ENCODE measurements around the gene SMURF1.

The SMURF1 gene

DNA sequence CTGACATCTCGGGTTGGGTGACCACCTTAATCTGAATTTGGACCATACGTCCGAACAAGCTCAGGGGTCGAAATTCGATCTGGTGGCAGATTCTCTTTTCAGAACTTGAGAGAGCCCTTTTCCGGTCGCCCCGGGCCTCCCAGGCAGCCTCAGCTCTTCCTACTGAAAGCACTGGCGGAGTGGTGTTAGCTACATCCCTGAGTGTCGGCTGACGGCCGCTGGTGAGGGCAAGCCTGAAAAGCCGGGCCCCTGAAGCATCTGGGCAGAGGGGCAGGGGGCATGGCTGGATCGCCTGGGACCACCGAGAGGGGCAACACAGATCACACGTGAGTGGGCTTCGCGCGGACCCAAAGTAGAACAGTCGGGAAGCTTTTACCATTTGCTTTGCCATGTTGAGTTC lies 116.1 kb downstream of the SMURF1 start:
- no peak for FAIRE-seq

DNA sequence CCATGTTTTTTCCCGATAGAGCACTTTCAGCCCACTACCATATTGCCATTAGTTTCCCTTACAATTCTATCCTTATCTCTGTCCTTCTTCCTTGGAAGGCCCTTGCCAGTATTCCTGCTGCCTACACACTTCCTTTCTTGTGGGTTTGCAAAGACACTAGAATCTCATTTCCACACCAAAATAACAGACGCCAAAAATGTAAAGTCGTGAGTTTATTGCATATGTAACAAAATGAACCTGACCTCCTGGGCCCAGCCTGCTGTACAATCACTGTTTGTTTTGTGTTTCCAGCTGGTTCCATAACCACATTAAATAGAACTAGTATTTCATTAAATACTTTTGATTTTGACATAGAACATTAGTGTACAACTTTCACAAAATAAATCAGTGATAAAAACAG lies 116.7 kb downstream of the SMURF1 start:
- FAIRE-seq: no peak

DNA sequence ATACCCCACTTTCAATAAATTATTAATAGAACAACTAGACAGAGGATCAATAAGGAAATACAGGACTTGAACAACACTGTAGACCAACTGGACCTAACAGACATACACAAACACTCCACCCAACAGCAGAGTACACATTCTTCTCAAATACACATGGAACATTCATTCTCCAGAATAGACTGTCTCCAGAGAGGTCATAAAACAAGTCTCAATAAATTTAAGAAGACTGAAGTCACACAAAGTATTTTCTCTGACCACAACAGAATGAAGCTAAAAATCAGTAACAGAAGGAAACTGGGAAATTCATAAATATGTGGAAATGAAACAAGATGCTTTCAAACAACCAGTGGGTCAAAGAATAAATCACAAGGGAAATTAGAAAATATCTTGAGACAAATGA lies 119.8 kb downstream of the SMURF1 start:
- FAIRE-seq: no peak

DNA sequence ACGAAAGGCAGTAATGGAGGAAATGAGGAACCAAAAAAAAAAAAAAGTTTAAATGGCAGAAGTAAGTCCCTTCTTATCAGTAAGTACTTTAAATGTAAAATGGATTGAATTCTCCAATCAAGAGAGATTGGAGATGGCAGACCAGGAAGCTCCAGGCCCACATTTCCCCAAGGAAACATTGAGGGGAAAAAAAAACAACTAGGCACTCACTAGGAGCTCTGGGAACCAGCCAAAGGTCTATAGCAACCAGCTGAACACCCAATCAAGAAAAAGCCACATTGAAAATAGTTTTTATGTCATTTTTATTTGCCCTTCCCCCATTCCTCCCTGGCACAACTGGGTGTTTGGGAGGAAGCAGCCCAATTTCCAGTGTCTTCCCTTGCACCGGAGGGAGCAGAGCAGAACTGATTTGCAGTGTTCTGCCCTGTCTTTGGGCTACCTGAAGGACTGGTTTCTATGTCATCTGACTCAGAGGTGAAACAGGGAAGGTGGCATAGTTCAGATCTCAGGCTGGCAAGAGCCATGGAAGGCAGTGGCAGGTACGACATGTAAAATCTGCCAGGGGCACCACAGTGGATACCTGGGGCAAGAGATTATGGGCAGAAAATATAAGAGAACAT lies 121.9 kb downstream of the SMURF1 start:
- FAIRE-seq: no peak

DNA sequence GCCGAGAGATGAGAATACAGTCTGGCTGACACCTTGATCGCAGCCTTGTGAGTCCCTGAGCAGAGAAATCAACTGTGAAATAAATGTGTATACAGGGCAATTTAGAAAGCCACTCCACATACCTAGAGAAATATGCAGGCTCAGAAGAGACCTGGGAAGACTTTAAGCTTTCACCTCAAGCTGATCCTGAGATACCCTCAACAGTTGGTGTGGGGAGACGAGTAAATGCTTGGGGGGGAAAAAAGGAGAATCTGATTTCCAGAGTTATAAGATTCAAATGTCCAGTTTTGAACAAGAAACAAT lies 123.5 kb downstream of the SMURF1 start:
- FAIRE-seq: no peak

DNA sequence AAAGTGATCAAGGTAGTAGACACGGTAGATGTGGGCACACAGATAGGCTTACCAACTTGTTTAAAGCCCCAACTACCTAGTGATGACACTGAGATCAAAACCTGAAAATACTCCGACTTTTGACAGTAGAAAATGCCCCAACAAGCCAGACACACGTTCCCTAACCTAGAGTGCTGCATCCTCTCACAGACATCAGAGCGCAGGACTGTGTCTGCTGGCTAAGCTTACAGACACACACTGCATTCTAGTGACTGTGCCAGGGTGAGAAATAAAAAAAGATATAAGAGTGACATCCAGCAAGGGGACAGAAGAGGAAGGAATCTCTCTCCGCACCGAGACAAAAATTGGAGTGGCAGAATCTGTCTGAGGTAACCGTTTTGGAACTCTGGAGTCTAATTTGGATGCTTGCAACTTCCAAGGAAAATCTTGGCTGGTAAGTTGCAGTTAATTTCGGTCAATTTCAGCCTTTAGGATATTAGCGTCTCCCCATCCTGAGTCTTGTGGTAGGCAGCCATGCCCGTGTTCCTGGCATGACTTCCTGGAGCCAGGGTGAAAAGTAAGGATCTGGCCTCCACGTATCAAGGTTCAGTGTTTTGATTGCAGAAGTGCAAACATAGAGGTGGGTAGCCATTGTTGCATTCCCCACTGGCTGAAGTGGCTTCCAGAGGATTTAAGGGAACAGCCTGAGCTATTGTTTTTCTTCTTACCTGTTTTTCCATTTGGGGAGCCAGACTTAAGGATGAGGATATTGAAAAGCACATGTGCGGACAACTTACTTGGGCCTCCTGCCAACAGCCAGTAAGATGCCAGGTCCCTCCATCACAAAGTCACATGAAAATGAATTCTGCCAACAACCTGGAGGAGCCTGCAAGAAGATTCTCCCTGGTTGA lies 124.1 kb downstream of the SMURF1 start:
- FAIRE-seq: no peak

DNA sequence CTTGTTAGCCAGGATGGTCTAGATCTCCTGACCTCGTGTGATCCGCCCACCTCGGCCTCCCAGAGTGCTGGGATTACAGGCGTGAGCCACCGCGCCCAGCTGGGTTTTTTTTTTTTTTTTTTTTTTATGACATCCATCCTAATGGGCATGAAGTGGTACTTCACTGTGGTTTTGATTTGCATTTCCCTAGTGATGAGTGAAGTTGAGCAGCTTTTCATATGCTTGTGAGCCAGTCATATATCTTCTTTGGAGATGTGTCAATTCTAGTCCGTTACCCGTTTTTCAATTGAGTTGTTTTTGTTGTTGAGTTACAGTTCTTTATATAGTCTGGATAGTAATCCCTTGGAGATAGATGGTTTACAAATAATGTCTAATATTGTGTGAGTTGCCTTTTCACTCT lies 127.7 kb downstream of the SMURF1 start:
- no peak for FAIRE-seq

DNA sequence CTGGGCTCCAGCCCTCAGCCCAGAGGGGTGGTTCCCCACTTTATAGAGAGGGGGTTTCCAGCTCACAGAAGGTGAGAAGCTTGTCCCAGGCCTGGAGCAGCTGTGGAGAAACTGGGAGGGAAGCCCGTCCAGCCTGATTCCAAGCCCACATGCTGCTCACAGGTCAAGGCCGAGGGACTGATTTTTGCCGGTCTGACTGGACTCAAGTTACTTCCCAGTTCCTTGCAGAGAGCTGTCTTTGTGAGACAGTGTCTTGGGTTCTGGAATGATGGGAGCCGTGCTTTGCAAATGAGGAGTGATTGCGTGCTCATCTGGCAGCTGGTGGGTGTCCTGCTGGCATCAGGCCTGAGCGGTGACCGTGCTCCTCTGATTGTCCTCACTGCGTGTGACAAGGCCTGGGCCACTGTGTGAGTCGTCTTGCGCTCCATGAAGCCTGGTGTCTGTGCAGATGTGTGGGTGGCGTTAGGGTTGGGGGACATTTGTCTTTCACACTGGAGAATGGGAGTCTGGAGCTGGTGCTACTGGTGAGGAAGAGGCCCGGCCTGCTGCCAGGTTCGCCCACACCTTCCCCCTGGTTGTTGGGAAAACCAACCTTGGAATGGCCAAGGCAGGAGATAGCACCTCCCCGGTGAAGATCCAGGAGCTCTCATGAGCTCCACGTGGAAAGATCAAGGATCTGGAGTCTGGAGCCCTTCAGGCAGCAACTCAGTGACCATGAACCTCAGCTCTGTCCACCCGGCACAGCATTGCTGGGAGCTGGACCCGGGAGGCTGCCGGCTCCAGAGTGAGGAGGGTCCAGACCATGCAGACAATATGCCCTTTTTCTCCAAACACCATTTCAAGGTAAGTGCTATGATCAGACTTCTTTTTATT lies 129.6 kb downstream of the SMURF1 start:
- no peak for FAIRE-seq

DNA sequence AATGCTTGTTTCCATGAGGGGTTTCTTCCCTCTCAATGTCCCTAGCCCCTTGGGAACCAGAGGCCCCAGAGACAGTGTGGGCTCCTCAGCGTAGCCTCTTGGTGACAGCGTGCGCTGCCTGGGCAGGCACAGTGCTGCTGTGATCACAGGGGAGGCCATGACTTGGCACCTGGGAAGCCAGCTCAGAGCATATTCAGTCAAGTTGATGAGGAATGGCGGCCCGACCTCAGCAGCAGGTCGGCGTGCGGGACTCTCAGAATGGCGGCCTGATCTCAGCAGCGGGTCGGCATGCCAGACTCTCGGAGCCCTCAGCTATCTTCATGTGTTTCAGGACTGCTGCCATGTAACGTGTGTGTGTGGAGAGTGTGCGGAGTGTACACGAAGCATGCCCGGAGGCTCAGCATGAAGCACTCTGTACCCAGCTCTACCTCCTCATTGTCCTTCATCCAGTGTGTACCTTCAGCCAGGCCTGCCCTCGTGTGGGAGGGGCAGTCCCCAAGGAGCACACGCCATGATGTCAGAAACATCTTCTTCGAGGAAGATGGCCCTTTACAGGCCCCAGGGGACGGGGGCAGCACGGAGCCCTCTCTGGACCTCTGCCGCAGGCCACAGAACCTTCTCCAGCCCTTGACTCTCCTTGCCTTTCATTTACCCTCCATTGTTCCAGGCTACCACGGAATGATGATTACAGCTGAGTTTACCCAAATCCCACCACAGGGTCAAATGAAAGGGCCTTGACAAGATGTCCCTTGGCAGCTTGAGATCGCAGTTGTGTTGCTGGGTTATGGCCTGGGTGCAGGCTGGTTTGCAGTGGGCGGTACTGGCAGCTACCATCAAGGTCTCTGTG lies 130.4 kb downstream of the SMURF1 start:
- FAIRE-seq: no peak

DNA sequence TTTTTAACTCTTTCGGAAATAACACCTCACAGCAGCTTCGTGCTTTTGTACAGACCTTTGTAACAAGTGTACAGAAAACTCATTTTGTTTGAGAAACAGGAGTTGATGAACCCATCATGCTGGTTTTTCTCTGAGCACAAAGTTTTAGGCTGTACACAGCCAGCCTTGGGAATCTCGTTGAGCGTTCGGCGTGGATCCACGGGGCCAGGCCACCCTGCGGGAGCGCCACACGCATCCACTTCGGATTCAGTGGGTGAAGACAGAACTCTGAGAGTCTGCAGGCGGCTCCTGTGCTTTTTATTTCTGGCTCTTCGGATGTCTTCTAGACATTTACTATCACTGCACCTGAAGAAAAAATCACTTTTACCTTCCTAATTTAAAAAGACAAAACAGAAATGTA lies 131.2 kb downstream of the SMURF1 start:
- FAIRE-seq: no peak

DNA sequence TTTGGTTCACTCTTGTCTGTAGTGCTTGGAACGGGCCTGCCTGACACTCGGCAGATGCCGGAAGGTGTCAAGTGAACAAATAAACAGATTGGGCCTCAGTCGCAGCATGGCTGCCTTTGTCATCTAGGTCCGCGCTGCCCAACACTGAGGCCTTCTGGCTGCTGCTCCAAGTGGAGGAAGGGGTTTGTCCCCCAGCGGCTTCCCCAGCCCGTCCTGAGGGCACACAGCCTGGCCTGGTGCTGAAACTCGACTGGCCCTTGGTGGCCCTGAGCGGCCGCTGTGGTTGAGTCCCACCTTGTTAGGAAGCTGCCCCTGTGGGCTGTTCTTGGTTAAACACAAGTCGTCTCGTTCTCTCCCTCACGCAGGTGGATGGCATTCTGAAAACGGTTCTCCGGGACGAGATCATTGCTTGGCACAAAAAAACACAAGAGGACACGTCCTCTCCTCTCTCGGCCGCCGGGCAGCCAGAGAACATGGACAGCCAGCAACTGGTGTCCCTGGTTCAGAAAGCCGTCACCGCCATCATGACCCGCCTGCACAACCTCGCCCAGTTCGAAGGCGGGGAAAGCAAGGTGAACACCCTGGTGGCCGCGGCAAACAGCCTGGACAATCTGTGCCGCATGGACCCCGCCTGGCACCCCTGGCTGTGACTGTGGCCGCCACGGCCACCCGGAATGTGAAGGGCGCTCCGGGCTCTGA lies 132.1 kb downstream of the SMURF1 start:
- FAIRE-seq: no peak

DNA sequence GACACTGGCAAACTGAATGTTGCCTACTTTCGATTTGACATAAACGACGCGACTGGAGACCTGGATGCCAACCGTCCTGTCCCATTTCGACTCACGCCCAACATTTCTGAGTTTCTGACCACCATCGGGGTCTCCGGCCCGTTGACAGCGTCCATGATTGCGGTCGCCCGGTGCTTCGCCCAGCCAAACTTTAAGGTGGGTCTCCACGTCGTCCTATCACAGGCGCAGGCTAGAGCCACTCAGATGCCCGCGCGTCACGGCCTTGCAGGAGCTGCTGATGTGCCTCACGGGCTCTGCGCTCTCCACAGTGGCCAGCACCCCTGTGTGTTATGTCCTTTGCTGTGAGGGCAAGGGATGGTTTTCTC lies 132.6 kb downstream of the SMURF1 start:
- FAIRE-seq: no peak

DNA sequence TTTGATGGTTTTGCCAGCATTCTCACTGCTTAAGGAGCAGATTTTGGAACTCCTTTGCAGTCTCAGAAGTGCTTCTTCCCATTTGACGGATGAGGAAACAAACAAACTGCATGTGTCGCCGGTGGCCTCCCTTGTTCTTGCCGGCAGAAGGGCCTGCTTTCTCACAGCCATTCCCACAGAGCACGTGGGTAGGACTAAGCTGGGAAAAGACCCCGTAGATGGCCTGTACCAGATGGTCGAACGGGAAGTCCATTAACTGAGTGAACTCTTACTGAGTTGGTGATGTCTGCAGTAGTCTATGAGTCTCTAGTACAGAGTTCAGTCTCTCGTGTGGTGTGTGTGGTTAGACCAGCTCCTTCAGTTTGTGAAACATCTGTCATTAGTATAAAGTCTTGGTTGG lies 133.6 kb downstream of the SMURF1 start:
- no peak for FAIRE-seq

DNA sequence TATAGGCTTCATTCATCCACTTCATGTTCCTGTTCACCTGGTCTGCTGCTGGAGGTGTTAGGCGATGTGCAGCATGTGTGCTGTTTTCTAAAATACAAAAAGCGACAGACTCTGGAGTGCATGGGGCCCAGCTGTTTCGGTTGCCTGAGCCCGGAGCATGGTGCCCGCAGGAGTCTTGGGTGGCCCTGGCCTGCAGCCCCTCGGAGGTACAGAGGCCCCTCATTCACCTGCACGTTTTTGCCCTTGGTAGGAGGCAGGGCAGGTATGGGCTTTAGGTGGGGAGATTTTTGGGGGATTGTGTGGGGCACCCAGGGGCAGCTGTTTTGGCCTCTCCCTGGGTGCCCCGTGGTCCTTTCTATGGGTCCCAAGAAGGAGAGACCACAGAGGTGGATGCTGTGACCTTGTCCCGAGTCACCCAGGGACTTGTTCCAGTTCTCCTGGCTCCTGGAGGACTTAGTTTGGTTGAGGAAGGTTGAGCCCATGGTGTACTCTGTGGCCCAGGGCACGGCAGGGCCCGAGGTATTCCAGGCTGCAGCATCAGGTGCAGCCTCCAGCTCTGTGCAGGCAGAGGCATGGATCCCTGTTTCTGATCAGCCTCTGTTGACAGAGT lies 134.9 kb downstream of the SMURF1 start:
- no peak for FAIRE-seq

DNA sequence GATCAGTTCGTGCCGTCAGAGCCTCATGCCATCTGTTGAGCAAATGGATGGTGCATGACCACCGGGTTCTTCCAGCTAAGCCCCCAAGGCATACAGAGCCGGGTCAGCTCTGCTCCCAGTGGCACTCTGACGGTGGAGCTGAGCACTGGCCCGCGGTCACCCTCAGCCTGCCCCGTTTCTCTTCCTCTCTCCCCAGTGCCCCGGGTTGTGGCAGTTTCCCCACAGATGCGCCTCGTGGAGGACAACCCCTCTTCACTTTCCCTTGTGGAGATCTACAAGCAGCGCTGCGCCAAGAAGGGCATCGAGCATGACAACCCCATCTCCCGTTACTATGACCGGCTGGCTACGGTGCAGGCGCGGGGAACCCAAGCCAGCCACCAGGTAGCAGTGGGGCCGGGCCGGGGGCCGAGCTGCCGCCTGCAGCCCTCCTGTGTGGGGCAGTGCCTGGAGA lies 135.7 kb downstream of the SMURF1 start:
- FAIRE-seq: no peak

DNA sequence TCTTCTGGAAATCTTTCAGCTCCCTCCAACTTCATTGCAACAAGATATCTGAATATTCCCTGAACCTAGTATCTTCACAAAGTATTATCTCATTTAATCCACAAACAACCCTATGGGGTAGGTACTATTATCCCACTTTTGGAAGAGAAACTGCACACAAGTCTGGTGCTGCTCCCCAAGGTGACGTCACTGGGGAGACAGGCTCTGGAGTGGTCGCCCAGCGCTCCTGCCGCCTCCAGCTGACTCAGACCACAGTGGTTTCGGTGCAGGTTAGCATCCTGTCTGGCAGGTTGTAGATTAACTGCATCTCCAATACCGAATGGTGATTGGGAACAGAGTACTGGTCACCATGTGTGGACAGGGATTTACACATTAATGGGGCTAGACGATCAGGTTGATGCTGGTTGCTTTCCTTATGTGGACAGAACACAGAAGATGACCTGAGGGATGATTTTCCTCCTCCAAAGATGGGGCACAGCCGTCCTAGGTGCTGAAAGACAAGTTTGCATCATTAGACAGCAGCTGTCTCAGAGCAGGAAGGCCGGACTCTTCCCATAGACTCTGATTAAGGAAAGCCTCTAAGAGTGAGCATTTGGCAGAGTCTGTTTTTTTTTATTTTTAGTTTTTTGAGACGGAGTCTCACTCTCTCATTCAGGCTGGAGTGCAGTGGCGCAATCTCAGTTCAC lies 137.0 kb downstream of the SMURF1 start:
- FAIRE-seq: no peak

DNA sequence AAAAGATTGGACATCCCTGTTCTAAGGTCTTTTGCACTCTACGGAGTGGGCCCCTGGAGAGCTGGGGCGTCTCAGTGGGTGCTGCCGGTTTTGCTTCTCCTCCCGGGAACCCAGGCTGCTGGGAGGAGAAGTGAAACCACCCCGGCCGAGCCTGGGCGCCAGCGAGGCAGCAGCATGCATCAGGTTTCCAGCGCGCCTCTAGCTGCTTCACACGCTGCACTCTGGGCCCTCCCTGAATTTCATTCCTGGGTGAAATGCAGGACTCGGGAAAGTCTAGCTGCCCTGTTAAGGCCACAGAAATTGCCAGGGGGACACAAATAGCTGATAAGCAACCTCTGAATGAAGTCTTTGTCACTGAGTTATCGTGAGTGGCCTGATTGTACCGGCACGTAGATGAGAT lies 138.1 kb downstream of the SMURF1 start:
- FAIRE-seq: no peak

DNA sequence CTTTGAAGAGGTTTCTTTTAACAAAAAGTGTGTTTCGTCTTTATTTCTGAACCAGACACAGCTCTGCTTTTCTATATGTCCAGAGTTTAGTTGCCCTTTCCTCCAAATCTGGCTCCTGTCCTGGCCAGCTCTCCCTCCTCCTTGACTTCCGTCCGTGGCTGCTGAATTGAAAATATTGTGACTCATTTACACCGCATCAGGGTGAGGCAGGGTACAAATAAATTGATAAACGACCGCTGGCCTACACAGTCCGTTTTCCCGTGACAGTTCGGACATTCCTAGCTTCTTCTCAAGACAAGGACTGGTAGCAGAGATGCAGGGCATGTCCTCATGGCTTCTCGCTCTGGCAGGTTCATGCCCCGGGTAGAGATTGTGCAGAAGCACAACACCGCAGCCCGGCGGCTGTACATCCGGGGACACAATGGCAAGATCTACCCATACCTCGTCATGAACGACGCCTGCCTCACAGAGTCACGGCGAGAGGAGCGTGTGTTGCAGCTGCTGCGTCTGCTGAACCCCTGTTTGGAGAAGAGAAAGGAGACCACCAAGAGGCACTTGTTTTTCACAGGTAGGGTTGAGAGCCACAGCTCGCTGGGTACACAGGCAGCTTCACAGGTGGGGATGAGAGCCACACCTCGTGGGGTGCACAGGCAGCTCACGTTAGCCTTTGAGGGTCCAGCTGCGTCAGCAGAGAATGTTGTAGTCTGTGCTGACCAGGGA lies 139.0 kb downstream of the SMURF1 start:
- no peak for FAIRE-seq

DNA sequence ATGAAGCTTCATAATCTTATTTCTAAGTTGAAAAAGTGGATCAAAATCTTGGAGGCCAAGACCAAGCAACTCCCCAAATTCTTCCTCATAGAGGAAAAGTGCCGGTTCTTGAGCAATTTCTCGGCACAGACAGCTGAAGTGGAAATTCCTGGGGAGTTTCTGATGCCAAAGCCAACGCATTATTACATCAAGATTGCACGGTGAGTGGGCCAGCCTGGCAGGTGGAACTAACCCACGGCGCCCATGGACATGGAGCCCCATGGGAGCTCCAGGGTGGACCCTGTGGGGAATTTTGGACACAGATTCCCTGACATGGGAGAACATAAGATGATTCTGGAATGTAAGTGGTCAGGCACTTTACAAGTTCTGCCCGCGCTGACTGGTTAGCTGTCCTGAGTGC lies 139.7 kb downstream of the SMURF1 start:
- no peak for FAIRE-seq

DNA sequence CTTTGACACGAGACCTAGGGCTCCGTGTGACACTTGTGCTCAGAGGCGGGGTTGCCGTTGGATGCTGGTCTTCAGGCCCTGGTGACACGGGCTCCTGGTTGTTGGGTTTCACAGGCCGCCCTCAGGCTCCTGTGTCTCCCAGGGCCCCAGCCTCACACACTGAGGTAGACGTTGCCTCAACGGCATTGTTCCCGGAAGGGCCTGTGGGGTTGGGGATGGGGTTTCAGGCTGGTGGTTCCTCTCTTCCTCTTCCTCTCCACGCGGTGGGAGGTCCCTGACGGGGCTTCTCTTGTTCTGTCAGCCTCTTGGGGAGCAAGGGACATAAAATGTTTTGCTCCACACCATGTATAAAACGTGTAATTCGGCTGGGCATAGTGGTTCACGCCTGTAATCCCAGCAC lies 140.5 kb downstream of the SMURF1 start:
- no peak for FAIRE-seq

DNA sequence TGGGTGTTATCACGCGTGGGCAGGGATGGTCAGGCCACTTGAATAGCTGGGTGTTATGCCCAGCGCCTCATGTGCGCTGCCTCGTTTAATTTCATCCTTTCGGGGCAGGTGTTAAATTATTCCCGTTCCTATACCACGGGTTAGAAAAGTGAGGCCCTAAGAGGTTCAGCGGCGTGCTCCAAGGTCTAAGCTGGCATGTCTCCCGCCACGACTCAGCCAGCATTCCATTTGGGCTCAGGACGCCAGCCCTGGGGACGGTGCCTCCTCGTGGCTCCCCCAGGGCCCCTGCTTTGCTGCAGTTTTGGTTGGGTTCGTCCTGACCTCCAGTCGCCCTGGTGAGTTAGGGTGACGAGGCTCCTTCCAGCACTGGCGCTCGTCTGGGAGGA lies 141.1 kb downstream of the SMURF1 start:
- no peak for FAIRE-seq

All from islet of Langerhans (tissue), 1 donor.